CD4-positive, alpha-beta T cell treated with Interleukin-2 at 100 ng/mL for 4 hours (primary cell): ENCODE results near the gene FRMPD1.

Experiments
- DNase-seq: peaks from one replicate; pipeline ENCODE4 v3.0.0-alpha.2; 2020; ENCODE audit warnings: low spot score

The FRMPD1 gene

DNA sequence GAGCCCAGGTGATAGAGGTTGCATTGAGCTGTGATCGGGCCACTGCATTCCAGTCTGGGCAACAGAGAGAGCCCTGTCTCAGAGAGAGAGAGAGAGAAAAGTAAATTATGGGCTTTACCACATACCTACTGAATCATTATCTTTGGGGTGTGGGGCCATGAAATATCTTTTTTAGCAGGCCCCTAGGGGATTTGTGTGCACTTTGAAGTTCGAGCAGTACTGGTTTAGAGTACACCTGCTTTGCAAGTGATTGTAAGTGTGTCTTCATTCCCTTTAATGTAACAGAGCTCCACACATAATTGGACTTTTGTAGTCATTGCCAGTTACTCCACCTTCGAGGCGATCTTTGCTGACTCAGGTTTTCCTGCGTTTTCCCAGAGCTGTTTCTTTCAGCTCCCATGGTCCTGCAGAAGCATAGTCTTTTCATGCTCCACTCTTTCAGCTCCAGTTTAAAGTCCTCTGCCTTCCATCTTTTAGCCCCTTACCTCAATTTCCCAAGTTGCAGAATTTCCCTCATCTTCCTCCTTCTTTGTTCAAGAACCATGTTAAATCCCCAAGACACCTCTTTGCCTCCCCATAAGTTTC lies 24.0 kb upstream of the FRMPD1 start:
- no peak for DNase-seq

DNA sequence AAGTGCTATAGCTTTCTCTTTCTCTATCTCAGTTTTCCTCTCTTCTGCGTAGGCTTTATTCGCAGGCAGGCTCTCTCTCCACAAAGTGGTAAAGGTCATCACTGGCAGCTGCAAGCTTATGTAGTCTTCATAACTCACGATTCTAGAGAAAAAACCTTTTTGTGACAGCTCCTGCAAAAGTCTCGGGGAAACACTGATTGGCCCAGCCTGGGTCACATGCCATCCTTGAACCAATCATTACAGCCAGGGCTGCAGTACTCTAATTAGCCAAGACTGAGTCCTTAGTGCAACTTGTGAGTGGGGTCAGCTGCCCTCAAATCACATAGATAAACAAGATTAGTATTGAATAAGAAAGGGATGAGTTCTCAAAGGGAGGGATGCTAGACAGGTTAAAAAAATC lies 18.3 kb upstream of the FRMPD1 start:
- no peak for DNase-seq

GRCh38 chr9:37635808-37636207 lies 14.9 kb upstream of the FRMPD1 start:
- DNase-seq, result no peak

GRCh38 chr9:37636511-37637448 lies 14.0 kb upstream of the FRMPD1 start:
- no peak for DNase-seq

- DNase-seq, result no peak
Observed at GRCh38 chr9:37639109-37639762, 11.5 kb upstream of the FRMPD1 start.

GRCh38 chr9:37639841-37640240 lies 10.9 kb upstream of the FRMPD1 start:
- no peak for DNase-seq

- no peak for DNase-seq
Observed at GRCh38 chr9:37640246-37640645, 10.5 kb upstream of the FRMPD1 start.

GRCh38 chr9:37641331-37641730 lies 9.4 kb upstream of the FRMPD1 start:
- no peak for DNase-seq

- no peak for DNase-seq
Observed at GRCh38 chr9:37643214-37643613, 7.5 kb upstream of the FRMPD1 start.

GRCh38 chr9:37645903-37646506 lies 4.7 kb upstream of the FRMPD1 start:
- no peak for DNase-seq

DNA sequence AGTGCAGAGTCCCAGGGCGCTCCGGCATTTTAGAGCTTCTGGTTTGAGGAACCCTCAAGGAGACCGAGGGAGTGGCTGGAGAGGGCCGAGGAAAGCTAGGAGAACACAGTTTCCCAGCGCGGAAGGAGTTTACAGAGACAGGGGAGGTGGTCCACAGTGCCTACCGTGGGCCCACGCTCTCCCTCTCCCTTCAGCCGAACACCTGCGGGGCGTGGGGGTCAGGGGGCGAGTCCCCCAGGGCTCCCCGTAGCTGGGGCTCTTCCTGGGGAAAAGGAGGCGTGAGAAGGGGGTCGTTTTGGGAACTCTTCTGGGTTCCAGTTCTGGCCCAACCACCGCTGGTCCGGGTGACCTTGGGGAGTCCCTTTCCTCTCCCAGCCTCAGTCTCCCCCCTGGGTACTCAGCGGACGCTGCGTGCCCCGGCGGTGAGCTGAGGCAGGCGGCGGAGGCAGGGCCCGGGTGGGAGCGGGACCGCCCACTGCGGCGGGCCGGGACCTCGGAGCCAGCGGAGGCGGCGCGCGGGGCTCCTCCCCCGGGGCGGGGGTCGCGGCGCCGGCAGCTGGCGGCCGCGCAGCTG lies 368 bp upstream of the FRMPD1 start:
- DNase-seq, result no peak

- DNase-seq, result no peak
Observed at GRCh38 chr9:37652261-37652660, 1.5 kb downstream of the FRMPD1 start.

DNA sequence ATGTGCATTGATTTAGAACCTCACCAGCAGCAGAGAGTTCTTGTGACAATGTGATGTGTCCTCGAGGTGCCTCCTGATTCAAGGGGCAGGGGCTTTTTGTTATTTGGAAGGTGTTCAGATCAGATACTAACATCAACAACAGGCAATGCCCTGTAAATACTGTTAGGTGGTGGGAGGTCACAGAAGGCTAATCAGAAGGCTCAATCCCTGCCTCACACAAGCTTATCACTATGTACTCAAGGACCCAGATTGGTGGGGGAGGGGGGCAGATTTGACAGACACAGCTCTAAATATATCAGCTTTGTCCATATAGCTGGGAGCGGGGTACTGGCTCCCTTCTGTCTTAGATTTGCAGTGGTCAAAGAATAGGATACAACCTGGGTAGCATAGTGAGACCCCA lies 2.6 kb downstream of the FRMPD1 start:
- DNase-seq, result no peak

- no peak for DNase-seq
Observed at GRCh38 chr9:37656936-37657335, 6.2 kb downstream of the FRMPD1 start.

DNA sequence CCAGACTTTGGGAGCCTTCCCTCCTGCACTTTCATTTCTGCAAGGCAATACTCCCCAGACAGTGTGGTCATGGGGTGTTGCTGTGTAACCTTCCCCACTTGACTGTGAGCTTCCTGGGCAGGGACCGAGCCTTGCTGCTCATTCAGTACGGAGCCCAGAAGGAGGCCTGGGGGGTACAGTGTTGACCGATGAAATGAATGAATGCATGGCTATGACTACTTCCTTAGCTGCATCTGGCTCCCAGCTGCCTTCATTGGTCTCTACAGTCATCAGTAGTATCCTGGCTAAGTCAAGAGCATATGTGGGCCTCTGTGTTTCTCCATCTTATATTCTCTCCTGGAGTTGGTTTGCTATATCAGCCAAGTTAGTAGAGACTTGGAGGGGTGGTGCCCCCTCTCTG lies 9.9 kb downstream of the FRMPD1 start:
- no peak for DNase-seq

- no peak for DNase-seq
Observed at GRCh38 chr9:37663926-37664325, 13.2 kb downstream of the FRMPD1 start.

GRCh38 chr9:37667706-37668105 lies 17.0 kb downstream of the FRMPD1 start:
- no peak for DNase-seq

- DNase-seq, result no peak
Observed at GRCh38 chr9:37668116-37668601, 17.4 kb downstream of the FRMPD1 start.

- no peak for DNase-seq
Observed at GRCh38 chr9:37669232-37669631, 18.5 kb downstream of the FRMPD1 start.

GRCh38 chr9:37675661-37676060 lies 24.9 kb downstream of the FRMPD1 start:
- no peak for DNase-seq

DNA sequence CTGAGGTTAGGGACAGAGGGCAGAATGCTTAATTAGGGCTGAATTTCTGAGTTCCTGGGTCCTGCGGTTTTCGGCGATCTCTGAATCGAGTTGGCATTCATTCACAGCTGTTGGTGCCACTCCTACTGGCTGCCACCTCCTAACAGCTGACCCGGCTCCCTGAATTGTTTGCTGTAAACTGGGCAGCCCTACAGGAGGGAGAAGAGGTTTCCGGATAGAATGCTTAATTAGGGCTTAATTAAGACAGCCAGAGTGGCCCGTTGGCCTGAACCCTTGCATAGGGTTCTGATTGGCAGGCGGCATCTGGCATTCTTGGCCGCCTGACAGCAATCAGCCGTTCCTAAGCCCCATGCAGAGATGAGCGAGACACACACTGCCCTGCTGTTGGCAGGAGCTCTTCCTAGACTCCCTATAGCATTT lies 25.7 kb downstream of the FRMPD1 start:
- DNase-seq, result no peak

DNA sequence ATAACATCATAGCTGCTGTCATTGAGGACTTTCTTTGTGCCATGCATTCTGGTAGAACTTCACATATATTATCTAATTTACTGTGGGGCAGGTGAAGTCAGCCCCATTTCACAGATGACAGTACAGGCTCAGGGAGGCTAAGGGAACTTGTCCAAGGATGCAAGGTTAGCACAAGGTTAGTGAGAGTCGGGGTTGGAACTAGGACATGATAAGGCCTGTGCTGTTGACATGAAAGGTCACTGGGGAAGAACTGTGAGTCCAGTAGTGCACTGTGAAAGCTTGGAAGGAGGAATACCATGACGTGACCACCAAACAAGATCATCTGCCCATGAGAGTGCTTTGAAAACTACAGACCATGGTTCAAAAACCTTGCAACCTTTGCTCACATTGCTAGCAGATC lies 26.7 kb downstream of the FRMPD1 start:
- no peak for DNase-seq
